OCI-LY1 (cell line): ENCODE results near the gene AFAP1.

Experiments used
- H2AFZ ChIP-seq: fragments of 200-600 bp; sonication (generic), shearing (Covaris generic); 2 replicates; pipeline ENCODE4 v1.6.0; 2014; ENCODE audit warnings: antibody characterized with exemption, mild to moderate bottlenecking, low read length
- H3F3A ChIP-seq: fragments of 200-600 bp; sonication (generic), shearing (Covaris generic); 2 replicates; pipeline ENCODE4 v1.6.0; 2014; ENCODE audit warnings: mild to moderate bottlenecking, antibody characterized with exemption, low read length, moderate library complexity; ENCODE audit not compliant: insufficient read depth
- H3K27ac ChIP-seq: fragments of 200-600 bp; sonication (generic); 2 replicates; pipeline ENCODE4 v1.5.1; 2014; ENCODE audit warnings: low read length, mixed run types, mild to moderate bottlenecking, low read depth; ENCODE audit not compliant: poor library complexity, severe bottlenecking
- H3K27me3 ChIP-seq: fragments of 200-600 bp; sonication (generic); 2 replicates; pipeline ENCODE4 v1.6.0; 2014; ENCODE audit warnings: antibody characterized with exemption, mild to moderate bottlenecking, low read length, moderate library complexity; ENCODE audit not compliant: insufficient read depth
- H3K36me3 ChIP-seq: fragments of 200-600 bp; sonication (generic); 2 replicates; pipeline ENCODE4 v1.6.1; 2014; ENCODE audit warnings: mild to moderate bottlenecking, antibody characterized with exemption, low read length, moderate library complexity, mixed read lengths; ENCODE audit not compliant: insufficient read depth
- H3K4me1 ChIP-seq: fragments of 200-600 bp; sonication (generic); 2 replicates; pipeline ENCODE4 v1.5.1; 2014; ENCODE audit warnings: mild to moderate bottlenecking, low read length, moderate library complexity; ENCODE audit not compliant: insufficient read depth, severe bottlenecking
- H3K4me2 ChIP-seq: fragments of 200-600 bp; sonication (generic), shearing (Covaris generic); 2 replicates; pipeline ENCODE4 v1.6.1; 2014; ENCODE audit warnings: low read length
- H3K4me3 ChIP-seq: fragments of 200-600 bp; sonication (generic); 2 replicates; pipeline ENCODE4 v1.5.1; 2014; ENCODE audit warnings: low read length, low read depth, mild to moderate bottlenecking, mixed read lengths; ENCODE audit not compliant: poor library complexity, severe bottlenecking
- H3K79me2 ChIP-seq: fragments of 200-600 bp; shearing (Covaris generic); 2 replicates; pipeline ENCODE4 v1.6.1; 2016; ENCODE audit warnings: mixed run types, low read length, mixed read lengths; ENCODE audit not compliant: insufficient read depth
- H3K9ac ChIP-seq: fragments of 200-600 bp; sonication (generic), shearing (Covaris generic); 2 replicates; pipeline ENCODE4 v1.6.1; 2014; ENCODE audit warnings: mild to moderate bottlenecking, low read length, mixed read lengths
- H3K9me2 ChIP-seq: fragments of 200-600 bp; sonication (generic), shearing (Covaris generic); 2 replicates; pipeline ENCODE4 v1.6.1; 2014; ENCODE audit warnings: low read depth, mild to moderate bottlenecking, low read length, mixed read lengths
- H3K9me3 ChIP-seq: fragments of 200-600 bp; shearing (Covaris generic); 2 replicates; pipeline ENCODE4 v1.6.1; 2014; ENCODE audit warnings: low read length, mixed read lengths
- H4K20me1 ChIP-seq: fragments of 200-600 bp; sonication (generic), shearing (Covaris generic); 2 replicates; pipeline ENCODE4 v1.6.0; 2016; ENCODE audit warnings: mild to moderate bottlenecking, low read length; ENCODE audit not compliant: insufficient read depth
- CTCF ChIP-seq: fragments of 200-600 bp; sonication (generic), shearing (Covaris generic); IDR thresholded peaks from 2 replicates; pipeline ENCODE4 v1.5.1; 2017; ENCODE audit warnings: mild to moderate bottlenecking, antibody characterized with exemption, low read length, moderate library complexity, mixed read lengths
- EZH2 ChIP-seq: fragments of 200-600 bp; sonication (generic), shearing (Covaris generic); IDR thresholded peaks from 2 replicates; pipeline ENCODE4 v1.8.0; 2017; ENCODE audit warnings: borderline replicate concordance, mixed run types, mild to moderate bottlenecking, antibody characterized with exemption, low read length, moderate library complexity, mixed read lengths

Gene AFAP1

GRCh38 chr4:7803371-7803770, 136.3 kb downstream of the AFAP1 start:
- TF ChIP-seq EZH2 (no peak), CTCF (no peak)
- no peaks in the 10 kb centered on the region for H3K27me3 ChIP-seq
- H3K79me2 ChIP-seq, result no peaks in the 10 kb centered on the region
- no peak overlapping the region for H3K4me3 ChIP-seq
- no peaks in the 10 kb centered on the region for H4K20me1 ChIP-seq
- H3K9ac ChIP-seq, result no peak overlapping the region
- no peak overlapping the region for H3K4me2 ChIP-seq
- no peaks in the 10 kb centered on the region for H3F3A ChIP-seq
- no peak overlapping the region for H3K27ac ChIP-seq
- H2AFZ ChIP-seq, result no peak overlapping the region
- no peaks in the 10 kb centered on the region for H3K9me2 ChIP-seq
- no peaks in the 10 kb centered on the region for H3K9me3 ChIP-seq
- H3K4me1 ChIP-seq, result peaks cover 30% of the 10 kb centered on the region
- H3K36me3 ChIP-seq, result no peaks in the 10 kb centered on the region

- H3K36me3 ChIP-seq, result no peaks in the 10 kb centered on the region; the same call in 1 of the 2 replicates
- TF ChIP-seq CTCF (peak; percentile 75), EZH2 (no peak)
- no peaks in the 10 kb centered on the region for H3F3A ChIP-seq
- H3K4me3 ChIP-seq, result no peak overlapping the region
- no peaks in the 10 kb centered on the region for H3K27me3 ChIP-seq
- no peaks in the 10 kb centered on the region for H4K20me1 ChIP-seq
- H3K9ac ChIP-seq, result no peak overlapping the region
- no peak overlapping the region for H2AFZ ChIP-seq
- H3K27ac ChIP-seq, result no peak overlapping the region
- H3K4me2 ChIP-seq, result no peak overlapping the region
- H3K4me1 ChIP-seq, result peaks cover 30% of the 10 kb centered on the region
- no peaks in the 10 kb centered on the region for H3K9me3 ChIP-seq
- H3K79me2 ChIP-seq, result no peaks in the 10 kb centered on the region
- H3K9me2 ChIP-seq, result no peaks in the 10 kb centered on the region
These were observed 137.5 kb downstream of the AFAP1 start for GRCh38 chr4:7802093-7802726.

GRCh38 chr4:7801641-7802040, 138.0 kb downstream of the AFAP1 start:
- no peaks in the 10 kb centered on the region for H4K20me1 ChIP-seq
- no peaks in the 10 kb centered on the region for H3K27me3 ChIP-seq
- H3K9me2 ChIP-seq, result no peaks in the 10 kb centered on the region
- TF ChIP-seq EZH2 (no peak), CTCF (no peak)
- H3K4me1 ChIP-seq, result peaks cover 30% of the 10 kb centered on the region
- no peak overlapping the region for H2AFZ ChIP-seq
- H3F3A ChIP-seq, result no peaks in the 10 kb centered on the region
- H3K4me2 ChIP-seq, result no peak overlapping the region
- H3K9me3 ChIP-seq, result no peaks in the 10 kb centered on the region
- H3K4me3 ChIP-seq, result no peak overlapping the region
- no peaks in the 10 kb centered on the region for H3K79me2 ChIP-seq
- H3K36me3 ChIP-seq, result no peaks in the 10 kb centered on the region; the same call in 1 of the 2 replicates
- H3K9ac ChIP-seq, result no peak overlapping the region
- H3K27ac ChIP-seq, result peak overlapping the region; percentile 64
